Posterior cingulate gyrus (tissue), 11 donors: ENCODE results near the gene PARN.
A peak's percentile ranks its signal among the peaks of the same experiment; 100 is the strongest.

Source experiments
- DNase-seq, 10 donors: peaks; one replicate each; pipeline versions ENCODE4 v3.0.0 to v3.0.0-alpha.2; 2020 to 2021; ENCODE audit warnings: mixed read lengths in 3 of 10
- intact Hi-C: fragments of 100-400 bp; cut with DNase I; formaldehyde crosslinking; loops from one replicate; pipeline ENCODE4 v1.15.1; 2023

The PARN gene

DNA sequence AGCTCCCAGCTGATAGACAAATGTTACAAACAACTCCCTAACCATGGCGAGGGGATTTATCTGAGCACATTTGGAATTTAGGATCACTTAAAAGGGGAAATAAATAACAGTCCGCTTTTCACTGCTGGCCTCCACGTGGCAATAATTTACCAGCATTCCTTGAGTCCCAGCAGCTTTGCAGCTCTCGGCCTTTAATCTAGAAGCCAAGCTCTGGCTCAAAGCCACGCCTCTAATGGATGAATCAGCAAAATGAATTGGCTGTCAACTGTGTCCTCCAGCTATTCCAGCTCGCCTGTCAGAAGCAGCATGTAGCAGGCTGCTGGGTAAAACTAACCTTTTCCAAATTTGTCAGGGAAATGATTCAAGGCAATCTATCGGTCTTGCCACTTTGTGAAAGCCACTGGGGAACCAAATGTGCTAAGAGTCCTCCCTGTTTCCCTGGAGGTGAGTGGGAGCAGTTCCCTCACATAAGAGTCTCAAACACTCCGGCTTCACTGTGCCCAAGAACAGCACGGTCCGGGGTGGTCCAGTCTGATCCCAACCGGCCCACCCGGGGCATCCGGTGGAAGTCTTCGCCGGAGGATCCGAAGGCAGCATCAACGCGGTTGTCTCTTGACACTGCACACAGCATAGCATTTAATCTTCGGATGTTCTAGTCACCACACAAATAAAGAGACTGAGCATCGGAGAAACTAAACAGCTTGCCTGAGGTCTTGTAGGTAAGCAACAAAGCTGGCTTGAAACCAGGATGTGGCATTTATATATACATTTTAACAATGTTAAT lies 143.3 kb downstream of the PARN start:
- intact Hi-C loops, result no loop called here
- peak in 9 of 10 donors; percentile 43 to 91 (median 75) for DNase-seq

DNA sequence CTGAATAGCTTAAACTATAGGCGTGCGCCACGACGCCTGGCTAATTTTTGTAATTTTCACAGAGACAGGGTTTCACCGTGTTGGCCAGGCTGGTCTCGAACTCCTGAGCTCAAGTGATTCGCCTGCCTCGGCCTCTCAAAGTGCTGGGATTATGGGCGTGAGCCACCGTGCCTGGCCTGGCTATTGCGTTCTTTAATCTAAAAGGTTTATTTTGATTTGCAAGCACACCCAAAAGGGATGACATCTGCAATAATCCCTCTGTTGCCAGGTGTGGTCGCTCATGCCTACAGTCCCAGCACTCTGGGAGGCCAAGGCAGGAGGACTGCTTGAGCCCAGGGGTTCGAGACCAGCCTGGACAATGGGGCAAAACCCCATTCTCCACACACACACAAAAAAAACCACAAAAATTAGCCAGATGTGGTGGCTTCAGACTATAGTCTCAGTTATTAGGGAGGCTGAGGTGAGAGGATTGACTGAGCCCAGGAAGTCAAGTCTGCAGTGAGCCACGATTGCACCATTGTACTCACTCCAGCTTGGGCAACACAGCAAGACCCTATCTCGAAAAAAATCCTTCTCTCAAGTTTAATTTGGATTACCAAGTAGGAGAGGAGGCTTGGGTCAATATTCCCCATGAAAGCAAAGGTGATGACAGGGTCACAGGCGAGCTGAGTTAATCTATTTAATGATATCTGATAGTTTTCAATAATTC lies 144.1 kb downstream of the PARN start:
- no peak for DNase-seq
- intact Hi-C loops, result no loop called here

DNA sequence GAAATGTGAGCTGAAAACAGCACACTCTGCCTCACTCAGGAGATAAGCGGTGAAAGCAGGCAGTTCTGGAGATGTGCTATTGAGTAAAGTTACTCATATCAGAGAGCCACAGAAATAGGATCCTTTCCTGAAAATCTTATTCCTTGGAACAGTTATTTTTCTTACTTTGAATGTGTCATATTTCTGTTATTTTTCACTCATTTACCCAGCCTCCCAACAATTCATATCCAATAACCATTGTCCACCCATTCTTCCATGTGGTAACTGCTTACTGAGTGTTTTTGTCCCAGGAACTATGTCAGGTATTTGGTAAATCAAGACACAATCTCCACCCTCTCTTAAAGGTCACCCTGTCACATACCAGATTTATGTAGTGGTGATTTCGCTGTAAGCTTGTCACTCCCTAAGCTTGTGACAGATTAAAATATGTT lies 144.9 kb downstream of the PARN start:
- intact Hi-C loops, result no loop called here
- DNase-seq, result no peak

DNA sequence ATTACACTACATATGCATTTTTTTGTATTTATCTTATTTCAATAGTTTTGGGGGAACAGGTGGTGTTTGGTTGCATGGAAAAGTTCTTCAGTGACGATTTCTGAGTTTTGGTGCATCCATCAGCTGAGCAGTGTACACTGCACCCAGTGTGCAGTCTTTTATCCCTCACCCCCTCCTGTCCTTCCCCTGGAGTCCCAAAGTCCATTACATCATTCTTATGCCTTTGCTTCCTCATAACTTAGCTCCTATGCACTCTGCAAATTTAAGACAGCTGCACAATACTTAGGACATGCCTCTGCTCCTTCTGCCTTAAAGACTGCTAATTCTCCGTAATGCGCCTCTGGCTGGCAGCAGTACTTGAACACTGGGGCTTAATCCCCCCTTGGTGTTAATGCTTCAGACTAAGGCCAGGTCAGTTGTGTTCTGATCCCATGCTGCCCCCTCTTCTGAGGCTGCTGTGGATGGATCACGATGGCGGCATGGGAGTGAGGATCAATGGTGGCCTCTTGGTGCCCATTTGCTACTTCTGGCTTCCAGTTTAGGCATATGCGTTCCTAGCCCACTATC lies 146.2 kb downstream of the PARN start:
- intact Hi-C loops, result no loop called here

DNA sequence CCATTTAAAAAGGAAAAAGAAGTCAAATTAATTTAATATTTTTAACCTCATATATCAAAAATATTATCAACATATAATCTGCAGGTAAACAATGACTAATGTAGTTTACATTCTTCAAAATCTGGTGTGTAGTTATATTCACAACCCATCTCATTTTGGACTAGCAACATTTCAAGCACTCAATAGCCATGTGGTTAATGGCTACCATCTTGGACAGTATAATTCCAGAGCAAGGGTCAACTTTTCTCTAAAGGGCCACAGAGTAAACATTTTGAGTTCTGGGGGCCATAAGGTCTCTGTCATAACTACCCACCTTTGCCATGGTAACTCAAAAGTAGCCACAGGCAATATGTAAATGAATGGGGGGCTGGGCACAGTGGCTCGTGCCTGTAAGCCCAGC lies 153.9 kb downstream of the PARN start:
- no peak for DNase-seq
- intact Hi-C loops, result no loop called here

More for the DNA sequence above, 146.2 kb downstream of the PARN start:
- DNase-seq, result no peak

DNA sequence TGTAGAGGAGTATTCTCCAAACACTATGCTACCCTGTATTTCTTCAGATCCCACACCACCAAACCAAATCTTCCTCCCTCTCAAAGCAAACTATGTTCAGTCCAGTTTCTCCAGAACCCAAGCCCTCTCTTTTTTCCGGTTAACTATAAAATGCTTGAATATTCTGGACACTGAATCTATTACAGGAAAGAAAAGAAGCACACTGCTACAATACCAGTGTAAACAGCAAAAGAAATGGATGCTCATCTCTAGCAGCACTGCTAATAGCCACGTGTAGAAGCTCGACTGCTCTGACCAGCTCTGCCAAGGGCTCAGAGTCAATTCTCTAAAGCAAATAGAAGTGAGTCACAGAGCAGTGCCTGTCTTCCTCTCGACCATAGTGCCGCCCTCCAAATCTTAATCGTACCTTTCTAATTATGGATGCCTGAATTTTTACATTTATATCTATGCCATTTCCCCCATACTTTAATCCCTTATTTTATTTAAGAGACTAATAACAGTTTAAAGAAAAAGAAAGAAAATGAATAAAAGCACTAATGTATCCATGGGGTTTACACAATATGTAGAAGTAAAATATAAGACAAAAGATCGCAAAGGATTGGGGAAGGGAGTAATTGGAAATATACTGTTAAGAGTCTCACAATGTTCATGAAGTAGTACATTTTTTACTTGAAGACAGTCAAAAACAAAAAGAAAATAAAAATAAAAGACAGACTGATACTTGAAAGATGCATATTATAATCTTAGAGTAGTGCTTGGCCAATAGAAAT lies 154.5 kb downstream of the PARN start:
- DNase-seq, result no peak
- intact Hi-C loops, result no loop called here

DNA sequence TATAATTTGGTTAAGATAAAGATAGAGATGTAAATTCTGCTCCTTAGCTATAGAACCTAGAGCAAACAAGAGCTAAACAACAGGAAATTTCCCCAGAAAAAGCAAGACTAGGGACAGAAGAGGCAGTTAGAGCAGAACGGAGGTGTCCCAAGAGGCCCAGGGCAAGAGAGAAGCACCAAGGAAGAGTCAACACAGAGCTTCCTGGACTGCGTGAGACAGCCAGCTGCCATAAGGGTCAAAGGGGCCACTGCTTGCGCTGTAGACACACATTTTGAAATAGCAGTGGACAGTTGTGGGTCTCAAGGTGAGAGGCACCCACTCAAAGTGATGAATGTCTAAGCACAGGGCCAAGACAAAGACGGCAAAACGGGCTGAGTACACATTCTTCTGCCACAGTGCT lies 156.6 kb downstream of the PARN start:
- no peak for DNase-seq
- intact Hi-C loops, result no loop called here

DNA sequence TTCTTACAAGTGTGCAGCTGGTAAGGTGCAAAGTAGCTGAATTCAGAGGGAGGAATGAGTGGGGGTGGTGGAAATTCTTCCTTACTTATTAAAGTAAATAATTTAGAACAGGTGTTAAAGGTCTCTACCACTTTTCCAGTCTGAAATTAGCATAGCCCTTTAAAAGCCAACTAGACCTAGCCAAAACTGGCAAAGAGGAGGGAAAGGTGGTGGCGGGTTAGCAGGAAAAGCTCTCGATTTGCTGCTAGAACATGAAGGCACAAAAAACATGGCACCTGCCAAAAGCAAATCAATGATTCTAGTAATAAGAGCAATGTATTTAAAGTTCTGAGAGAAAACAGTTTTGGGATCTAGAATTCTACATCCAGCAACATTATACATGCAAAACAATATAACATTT lies 157.7 kb downstream of the PARN start:
- no peak for DNase-seq
- intact Hi-C loops, result no loop called here

DNA sequence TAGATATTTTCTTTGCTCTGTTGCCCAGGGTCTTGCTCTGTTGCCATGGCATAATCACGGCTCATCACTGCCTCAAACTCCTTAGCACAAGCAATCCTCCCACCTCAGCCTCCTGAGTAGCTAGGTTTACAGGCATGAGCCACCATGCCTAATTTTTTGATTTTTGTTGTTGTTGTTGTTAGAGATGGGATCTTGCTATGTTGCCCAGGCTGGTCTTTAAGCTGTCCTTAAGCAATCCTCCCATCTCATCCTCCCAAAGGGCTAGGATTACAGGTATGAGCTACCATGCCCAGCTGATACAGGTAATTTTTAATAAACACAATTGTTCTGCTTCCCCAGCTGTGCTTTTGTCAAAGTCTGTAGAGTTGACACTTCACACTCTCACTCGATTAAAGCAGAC lies 159.3 kb downstream of the PARN start:
- intact Hi-C loops, result no loop called here

DNA sequence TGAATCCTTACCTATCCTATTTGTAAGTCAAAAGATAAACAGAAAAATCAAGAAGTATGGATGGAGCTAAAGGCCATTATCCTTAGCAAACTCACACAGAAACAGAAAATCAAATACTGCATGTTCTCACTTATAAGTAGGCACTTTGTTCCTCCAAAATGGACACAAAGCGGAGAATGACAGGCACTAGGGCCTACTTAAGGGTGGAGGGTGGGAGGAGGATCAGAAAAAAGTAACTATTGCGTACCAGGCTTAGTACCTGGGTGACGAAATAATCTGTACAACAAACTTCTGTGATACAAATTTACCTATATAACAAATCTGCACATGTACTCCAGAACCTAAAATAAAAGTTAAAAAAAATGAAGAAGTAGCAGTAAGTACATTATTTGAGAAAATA lies 164.3 kb downstream of the PARN start:
- DNase-seq, result no peak
- intact Hi-C loops, result no loop called here

More for the DNA sequence above, 159.3 kb downstream of the PARN start:
- no peak for DNase-seq

DNA sequence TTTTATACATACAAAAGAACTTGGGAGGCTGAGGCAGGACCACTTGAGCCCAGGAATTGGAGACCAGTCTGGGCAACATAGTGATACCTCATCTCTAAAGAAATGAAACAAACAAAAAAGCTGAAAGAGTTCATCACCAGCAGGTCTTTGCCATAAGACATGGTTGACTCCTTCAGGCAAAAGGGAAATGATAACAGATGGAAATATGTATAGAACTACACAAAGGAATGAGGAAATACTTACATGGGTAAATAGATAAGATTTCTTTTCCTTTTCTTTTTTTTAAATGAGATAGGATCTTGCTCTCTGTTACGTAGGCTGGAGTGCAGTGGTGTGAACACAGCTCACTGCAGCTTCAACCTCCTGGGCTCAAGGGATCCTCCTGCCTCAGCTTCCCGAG lies 165.3 kb downstream of the PARN start:
- intact Hi-C loops, result no loop called here
- no peak for DNase-seq

DNA sequence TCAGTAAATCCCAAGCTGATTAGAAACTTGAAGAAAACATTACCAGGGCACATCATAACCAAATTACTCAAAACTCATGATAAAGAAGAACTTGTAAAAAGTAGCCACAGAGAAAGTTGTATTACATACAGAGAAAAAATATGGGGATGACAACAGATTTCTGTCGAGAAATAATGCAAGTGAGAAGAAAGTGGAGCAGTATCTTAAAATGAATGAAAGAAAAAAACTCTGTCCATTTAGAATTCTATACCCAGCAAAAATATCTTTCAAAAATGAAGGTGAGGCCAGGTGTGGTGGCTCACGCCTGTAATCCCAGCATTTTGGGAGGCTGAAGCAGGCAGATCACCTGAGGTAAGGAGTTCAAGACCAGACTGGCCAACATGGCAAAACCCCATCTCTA lies 165.9 kb downstream of the PARN start:
- DNase-seq, result no peak
- intact Hi-C loops, result no loop called here

DNA sequence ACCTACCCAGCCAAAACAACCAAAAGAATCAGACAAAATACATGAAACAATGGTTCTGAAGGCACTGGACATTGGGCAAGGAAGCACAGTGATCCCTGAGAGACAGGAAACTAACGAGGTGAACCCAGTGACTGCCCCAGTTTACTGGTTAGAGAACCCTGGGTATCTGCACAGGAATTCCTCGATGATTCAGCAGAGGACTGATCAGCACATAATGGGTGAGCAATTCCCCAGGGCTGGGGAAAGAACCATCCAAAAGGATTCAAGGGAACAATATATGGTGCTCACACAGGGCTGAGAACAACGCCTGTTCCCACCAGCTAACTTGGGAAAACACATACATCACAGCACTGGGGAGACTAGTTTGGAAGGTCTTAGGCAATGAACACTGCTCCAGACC lies 167.2 kb downstream of the PARN start:
- DNase-seq, result no peak
- intact Hi-C loops, result no loop called here

DNA sequence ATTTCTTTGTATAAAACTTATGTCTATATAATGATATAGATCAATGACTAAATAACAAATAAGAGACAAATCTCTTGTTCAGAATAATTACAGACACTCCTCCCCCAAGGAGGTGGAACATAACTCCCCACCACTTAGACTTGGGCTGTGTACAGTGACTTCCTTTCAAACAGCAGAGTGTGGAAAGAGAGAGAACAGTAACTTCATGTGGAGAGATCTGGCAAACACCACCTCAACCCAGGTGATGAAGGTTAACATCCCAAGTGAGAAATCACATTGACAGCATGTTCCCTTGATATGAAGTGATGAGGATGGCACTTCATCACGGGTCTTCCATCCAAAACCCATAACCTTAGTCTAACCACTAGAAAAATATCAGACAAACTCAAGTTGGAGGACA lies 169.3 kb downstream of the PARN start:
- intact Hi-C loops, result no loop called here
- no peak for DNase-seq

DNA sequence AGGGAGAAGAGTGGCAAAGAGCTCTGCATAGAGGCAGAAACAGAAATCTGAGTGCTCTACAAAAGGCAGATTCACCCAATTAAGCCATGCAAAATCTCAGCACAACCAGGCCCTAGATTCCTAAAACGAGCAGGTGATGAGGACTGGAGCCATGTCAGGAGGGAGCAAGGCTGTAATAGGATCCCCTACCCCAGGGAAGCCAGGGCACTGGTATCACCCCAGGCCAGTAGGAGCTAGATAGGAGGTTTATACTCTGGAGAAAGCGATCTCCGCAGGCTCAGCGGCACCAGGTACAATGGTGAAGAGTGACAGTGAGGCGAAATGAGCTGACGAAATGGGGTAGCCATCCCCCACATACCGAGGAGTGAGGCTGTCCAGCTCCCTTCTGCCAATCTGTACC lies 171.5 kb downstream of the PARN start:
- peak in 1 of 10 donors; percentile 43 for DNase-seq
- intact Hi-C loops, result no loop called here

DNA sequence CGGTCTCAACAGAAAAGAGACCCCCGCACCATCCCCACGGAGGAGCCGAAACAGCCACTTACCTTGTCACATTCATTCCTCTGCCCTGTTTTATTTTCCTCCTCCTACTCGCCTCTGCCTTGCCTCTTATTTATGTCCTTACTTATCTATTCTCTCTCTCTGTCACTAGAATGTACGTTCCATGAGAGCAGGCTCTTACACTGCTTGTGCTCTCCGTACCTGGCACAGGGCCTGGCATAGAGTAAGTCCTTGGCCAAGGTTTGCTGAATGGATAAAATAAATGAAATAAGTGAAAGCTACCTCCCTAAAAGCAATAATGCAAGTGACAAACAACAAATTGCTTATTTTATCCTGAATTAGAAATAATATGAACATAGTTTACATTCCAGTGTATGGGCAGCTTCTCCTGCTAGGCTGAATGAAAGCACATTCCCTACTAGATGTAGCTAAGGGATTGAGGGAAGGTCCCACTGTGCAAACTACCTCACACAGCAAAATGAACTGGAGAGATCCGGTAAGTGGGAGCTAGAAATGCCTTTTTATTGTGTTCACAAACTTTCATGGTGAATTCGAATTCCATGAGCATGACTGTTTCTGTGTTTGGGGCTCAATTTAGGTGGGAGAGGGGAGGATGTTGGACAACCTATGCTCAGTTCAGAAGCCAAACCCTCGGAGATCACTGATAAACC lies 173.1 kb downstream of the PARN start:
- no peak for DNase-seq

DNA sequence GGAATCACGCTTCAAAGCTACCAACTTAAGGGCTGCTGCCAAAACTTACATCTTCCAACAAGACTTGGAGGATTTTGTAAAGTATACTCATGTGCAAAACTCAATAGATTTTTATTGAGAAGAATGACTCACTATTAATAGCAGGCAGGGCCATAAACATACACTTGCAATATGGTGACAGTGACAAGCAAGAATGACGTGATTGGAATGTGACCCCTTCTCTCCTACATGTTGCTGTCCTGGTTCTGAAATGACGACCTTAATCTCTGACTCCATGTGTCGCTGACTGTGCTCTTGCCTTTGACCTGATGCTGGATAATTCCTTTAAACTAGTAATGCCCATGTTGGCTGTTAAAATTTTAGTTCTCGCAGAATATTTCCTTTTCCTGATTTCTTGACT lies 174.5 kb downstream of the PARN start:
- no peak for DNase-seq
- intact Hi-C loops, result no loop called here

More for the DNA sequence above, 173.1 kb downstream of the PARN start:
- intact Hi-C loops, result no loop called here

DNA sequence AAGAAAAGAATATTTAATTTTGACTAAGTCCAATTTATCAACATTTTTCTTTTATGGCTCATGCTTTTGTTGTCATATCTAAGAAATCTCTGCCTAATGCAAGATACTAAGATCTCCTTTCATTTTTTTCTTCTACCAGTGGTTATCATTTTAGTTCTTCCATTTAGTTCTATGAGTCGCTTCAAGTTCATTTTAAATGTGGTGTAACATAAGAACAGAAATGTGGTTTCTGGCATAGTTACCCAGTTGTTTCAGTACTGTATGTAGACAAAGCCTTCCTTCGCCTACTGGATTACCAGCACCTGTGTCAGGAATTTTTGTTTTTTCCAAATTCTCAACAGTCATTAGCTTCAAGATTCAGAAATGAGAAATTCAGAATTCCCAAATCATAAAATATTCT lies 175.7 kb downstream of the PARN start:
- no peak for DNase-seq
- intact Hi-C loops, result no loop called here

DNA sequence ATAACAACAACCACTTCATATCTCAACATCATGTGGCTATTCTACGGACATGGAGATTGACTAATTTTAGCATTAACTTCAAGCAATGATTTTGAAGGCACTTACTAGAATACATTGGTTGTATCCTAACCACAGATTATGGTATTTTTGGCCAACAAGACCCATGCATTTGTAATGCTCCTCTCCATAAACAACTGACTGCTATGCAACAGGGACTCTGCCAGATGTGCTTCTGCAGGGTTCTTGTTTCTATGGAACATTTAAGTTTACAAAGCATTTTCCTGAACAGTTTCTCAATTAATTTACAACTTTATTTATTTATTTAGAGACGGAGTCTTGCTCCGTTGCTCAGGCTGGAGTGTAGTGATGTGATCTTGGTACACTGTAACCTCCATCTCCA lies 178.0 kb downstream of the PARN start:
- DNase-seq, result no peak
- intact Hi-C loops, result no loop called here

DNA sequence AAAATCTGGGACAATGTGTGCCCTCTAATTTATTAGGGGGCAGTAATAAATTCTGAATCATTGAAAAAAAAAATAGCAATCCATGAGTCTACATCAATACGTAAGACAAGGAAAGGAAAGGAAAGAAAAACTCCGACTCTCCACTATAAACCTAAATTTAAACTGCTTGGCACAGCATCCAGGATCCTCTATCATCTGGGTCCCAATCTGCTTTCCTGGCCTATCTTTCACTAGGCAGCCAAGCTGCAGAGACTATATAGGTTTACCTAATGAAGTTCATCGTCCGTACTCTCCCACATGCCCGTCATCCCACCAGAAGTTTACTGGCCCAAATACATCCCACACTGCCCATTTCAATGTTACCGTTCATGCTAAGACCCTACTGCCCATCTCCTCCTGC lies 179.2 kb downstream of the PARN start:
- intact Hi-C loops, result no loop called here
- DNase-seq, result no peak
